SKM-1 treated with dmso at 0.1 percent for 144 hours (cell line): ENCODE data around the gene STH.
"Not testable (repeated sequence)": the region's sequence is repeated elsewhere in the genome, so short reads cannot be mapped to it uniquely, and the experiment has no call there.

ENCODE experiments used
- DNase-seq: peaks from one replicate; lab custom pipeline; 2025; ENCODE audit not compliant: unreplicated experiment; lab: John Stamatoyannopoulos, UW

STH gene

GRCh38 chr17:46003907-46004748, 5.1 kb downstream of the STH start:
- no peak for DNase-seq

GRCh38 chr17:46006082-46006481, 7.0 kb downstream of the STH start:
- not testable (repeated sequence) for DNase-seq

GRCh38 chr17:46007461-46007965, 8.5 kb downstream of the STH start:
- no peak for DNase-seq

- DNase-seq, result no peak
Observed at GRCh38 chr17:46008591-46008990, 9.5 kb downstream of the STH start.

- DNase-seq, result no peak
Observed at GRCh38 chr17:46009681-46010596, 10.9 kb downstream of the STH start.

GRCh38 chr17:46010597-46011186, 11.6 kb downstream of the STH start:
- DNase-seq, result no peak

GRCh38 chr17:46011711-46012505, 12.9 kb downstream of the STH start:
- DNase-seq, result no peak

- DNase-seq, result no peak
Observed at GRCh38 chr17:46012506-46013079, 13.5 kb downstream of the STH start.

GRCh38 chr17:46013127-46013501, 14.1 kb downstream of the STH start:
- no peak for DNase-seq

- no peak for DNase-seq
Observed at GRCh38 chr17:46013502-46014165, 14.6 kb downstream of the STH start.

GRCh38 chr17:46019408-46019925, 20.4 kb downstream of the STH start:
- not testable (repeated sequence) for DNase-seq

GRCh38 chr17:46020023-46020761, 21.1 kb downstream of the STH start:
- peak; percentile 26 for DNase-seq

GRCh38 chr17:46020998-46021397, 21.9 kb downstream of the STH start:
- DNase-seq, result no peak

GRCh38 chr17:46023366-46023765, 24.3 kb downstream of the STH start:
- not testable (repeated sequence) for DNase-seq

GRCh38 chr17:46023783-46024388, 24.8 kb downstream of the STH start:
- no peak for DNase-seq

GRCh38 chr17:46024590-46024989, 25.5 kb downstream of the STH start:
- DNase-seq, result no peak

GRCh38 chr17:46025060-46025459, 26.0 kb downstream of the STH start:
- DNase-seq, result no peak

GRCh38 chr17:46025510-46026165, 26.6 kb downstream of the STH start:
- DNase-seq, result no peak
